ENCODE measurements around the gene SEMA5B.

SEMA5B gene

DNA sequence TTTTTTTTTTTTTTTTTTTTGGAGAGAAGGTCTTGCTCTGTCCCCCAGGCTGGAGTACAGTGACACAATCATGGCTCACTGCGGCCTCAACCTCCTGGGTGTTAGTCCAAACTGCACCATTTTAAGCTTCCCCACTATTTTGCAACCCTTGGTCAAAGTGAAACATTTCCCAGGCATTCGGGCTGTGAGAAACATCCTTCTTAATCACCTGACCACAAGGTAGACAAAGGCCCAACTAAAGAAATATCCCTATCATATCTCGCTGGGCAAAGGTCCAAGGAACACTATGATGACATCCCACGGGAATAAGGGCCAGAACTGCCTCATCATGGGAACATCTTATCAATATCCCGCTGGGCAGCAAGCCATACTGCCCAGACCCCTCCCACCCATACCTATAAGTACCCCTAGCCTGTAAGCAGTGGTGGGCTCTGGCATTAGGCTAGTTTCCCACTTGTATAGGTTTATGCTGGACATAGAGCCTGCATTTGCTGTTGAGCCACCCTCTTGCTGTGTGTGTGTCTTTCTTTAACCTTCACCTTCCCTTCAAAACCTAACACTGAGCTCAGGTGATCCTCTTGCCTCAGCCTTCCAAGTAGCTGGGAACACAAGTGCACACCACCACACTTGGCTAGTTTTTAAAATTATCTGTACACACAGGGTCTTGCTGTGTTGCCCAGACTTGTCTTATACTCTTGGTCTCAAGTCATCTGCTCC is 95.2 kb downstream of the SEMA5B start:
- TF ChIP-seq POLR2AphosphoS5 (IDR thresholded peaks at IDR 0.05; ENCODE audit: low read depth, low read length) (no peak), TAF1 (IDR thresholded peaks at IDR 0.05; ENCODE audit: borderline replicate concordance, insufficient read depth, low read length) (no peak), FOXP2 (optimal IDR thresholded peaks at IDR 0.05; ENCODE audit: borderline replicate concordance, extremely low read depth, extremely low read length, insufficient read depth) (no peak), SIN3A (IDR thresholded peaks at IDR 0.05; ENCODE audit: borderline replicate concordance, insufficient read depth, low read length) (no peak)
- TF ChIP-seq, protein P1, sequence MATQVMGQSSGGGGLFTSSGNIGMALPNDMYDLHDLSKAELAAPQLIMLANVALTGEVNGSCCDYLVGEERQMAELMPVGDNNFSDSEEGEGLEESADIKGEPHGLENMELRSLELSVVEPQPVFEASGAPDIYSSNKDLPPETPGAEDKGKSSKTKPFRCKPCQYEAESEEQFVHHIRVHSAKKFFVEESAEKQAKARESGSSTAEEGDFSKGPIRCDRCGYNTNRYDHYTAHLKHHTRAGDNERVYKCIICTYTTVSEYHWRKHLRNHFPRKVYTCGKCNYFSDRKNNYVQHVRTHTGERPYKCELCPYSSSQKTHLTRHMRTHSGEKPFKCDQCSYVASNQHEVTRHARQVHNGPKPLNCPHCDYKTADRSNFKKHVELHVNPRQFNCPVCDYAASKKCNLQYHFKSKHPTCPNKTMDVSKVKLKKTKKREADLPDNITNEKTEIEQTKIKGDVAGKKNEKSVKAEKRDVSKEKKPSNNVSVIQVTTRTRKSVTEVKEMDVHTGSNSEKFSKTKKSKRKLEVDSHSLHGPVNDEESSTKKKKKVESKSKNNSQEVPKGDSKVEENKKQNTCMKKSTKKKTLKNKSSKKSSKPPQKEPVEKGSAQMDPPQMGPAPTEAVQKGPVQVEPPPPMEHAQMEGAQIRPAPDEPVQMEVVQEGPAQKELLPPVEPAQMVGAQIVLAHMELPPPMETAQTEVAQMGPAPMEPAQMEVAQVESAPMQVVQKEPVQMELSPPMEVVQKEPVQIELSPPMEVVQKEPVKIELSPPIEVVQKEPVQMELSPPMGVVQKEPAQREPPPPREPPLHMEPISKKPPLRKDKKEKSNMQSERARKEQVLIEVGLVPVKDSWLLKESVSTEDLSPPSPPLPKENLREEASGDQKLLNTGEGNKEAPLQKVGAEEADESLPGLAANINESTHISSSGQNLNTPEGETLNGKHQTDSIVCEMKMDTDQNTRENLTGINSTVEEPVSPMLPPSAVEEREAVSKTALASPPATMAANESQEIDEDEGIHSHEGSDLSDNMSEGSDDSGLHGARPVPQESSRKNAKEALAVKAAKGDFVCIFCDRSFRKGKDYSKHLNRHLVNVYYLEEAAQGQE (IDR thresholded peaks at IDR 0.05; ENCODE audit: insufficient read depth in 1 of 2, low read depth in 2 of 2, low read length in 2 of 2) = no peak

DNA sequence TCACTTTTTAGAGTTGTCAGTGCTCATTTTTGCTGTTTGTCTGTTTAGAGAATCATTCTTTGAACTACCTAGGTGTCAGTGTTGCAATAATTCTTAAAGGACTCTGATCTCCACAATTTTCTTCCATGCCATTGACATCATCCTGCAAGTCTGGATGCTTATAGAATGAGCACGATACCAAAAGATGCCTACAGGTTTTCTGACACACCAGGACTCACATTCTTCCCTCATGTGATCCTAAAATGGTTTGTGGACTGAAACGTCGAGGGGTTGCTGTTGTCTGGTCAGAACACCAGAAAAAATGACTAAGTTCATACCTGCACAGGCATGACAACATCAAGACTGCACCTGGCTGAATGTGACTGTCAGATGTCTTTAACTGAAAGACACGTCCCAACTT is 95.9 kb downstream of the SEMA5B start:
- TF ChIP-seq FOXP2 (optimal IDR thresholded peaks at IDR 0.05; ENCODE audit: borderline replicate concordance, extremely low read depth, extremely low read length, insufficient read depth) = no peak
- TF ChIP-seq SIN3A (IDR thresholded peaks at IDR 0.05; ENCODE audit: borderline replicate concordance, insufficient read depth, low read length) = no peak
- no peak for TF ChIP-seq TAF1 (IDR thresholded peaks at IDR 0.05; ENCODE audit: borderline replicate concordance, insufficient read depth, low read length)
- TF ChIP-seq, protein P1 (IDR thresholded peaks at IDR 0.05; ENCODE audit: insufficient read depth in 1 of 2, low read depth in 2 of 2, low read length in 2 of 2) = no peak
- no peak for TF ChIP-seq POLR2AphosphoS5 (IDR thresholded peaks at IDR 0.05; ENCODE audit: low read depth, low read length)

DNA sequence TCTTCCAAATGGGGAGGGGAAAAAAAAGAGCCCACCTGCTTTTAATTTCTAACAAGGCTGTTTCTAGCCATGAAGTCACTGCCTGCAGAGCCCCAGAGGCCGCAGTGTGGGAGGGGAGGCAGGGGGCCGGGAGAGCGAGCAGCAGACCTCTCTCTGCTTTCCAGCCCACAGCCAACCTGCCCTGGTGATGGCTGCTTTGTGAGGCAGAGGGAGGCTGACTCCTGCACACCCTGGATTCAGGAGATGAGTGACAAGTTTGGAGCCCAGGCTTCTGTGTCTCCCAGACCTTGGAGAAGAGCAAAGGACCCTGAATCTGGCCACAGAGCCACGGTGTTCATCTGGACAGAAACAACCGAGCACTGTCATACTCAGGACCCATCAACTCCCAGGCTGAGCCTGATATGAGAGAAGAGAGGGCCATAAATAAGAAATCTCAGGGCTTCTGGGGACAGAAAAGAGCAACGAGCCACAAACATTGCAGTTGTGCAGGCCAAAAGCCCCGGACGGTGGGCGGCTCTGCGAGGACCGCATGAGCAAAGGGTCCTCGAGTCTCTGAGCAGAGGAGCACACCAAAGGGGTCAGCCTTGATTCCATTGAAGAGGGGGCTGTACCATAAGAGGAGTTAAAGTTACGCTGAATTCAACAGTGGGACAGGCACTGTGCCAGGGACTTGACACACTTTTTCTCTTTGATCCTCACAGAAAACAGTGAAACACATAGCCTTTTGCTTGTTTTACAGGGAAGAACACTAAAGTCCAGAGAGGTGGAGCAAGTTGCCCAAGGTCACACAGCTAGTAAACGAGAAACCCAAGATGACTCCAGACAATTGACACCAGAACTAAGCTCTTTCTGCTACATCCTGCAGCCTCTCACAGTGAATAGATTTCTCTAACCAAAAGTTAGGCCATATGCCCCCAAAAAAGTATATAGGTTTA is 97.2 kb downstream of the SEMA5B start:
- TF ChIP-seq FOXP2 (optimal IDR thresholded peaks at IDR 0.05; ENCODE audit: borderline replicate concordance, extremely low read depth, extremely low read length, insufficient read depth) = no peak
- TF ChIP-seq SIN3A (IDR thresholded peaks at IDR 0.05; ENCODE audit: borderline replicate concordance, insufficient read depth, low read length) = no peak
- TF ChIP-seq TAF1 (IDR thresholded peaks at IDR 0.05; ENCODE audit: borderline replicate concordance, insufficient read depth, low read length) = no peak
- TF ChIP-seq POLR2AphosphoS5 (IDR thresholded peaks at IDR 0.05; ENCODE audit: low read depth, low read length) = no peak
- TF ChIP-seq, protein P1 (IDR thresholded peaks at IDR 0.05; ENCODE audit: insufficient read depth in 1 of 2, low read depth in 2 of 2, low read length in 2 of 2) = no peak

DNA sequence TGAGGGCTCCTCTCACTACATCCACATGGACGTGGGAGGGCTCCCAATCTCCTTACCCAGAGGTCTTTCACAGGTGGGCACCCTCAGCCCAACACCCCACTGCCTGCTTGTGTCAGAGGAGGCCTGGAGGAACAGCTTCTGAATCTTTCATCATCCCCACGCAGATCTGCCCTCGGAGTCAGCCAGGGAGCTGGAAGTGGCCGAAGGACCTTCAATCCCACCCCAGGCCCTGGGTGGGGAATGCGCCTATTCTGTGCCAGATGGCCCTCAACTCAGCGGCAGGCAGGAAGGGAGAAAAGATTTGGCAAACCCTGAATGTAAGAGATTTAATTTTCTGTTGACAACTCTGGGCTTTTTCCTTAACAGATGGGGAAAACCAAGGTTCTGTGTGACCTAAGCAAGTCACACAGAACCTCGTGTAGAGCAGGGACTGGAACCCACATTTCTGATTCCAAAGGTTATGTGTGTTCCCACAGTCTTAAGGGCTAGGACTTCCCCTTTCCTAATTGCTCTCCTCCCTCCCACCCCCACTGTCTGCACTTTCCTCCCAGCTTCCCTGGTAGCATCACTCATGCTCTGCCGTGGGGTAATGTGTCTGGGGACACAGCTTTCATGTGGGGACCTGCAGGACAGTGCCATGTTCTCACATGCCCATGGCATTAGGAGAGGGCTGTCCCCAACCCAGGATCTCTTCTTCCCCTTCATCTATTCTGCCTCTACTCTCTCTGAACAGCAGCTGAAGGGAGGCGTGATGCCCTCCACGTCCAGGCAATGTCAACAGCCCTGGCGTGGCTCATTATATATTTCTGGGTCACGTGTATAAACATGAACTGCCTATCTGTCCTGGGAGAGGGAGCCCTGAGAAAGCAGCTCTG is 98.1 kb downstream of the SEMA5B start:
- TF ChIP-seq, protein P1 (IDR thresholded peaks at IDR 0.05; ENCODE audit: insufficient read depth in 1 of 2, low read depth in 2 of 2, low read length in 2 of 2) = no peak
- TF ChIP-seq FOXP2 (optimal IDR thresholded peaks at IDR 0.05; ENCODE audit: borderline replicate concordance, extremely low read depth, extremely low read length, insufficient read depth) (no peak), SIN3A (IDR thresholded peaks at IDR 0.05; ENCODE audit: borderline replicate concordance, insufficient read depth, low read length) (no peak), POLR2AphosphoS5 (IDR thresholded peaks at IDR 0.05; ENCODE audit: low read depth, low read length) (no peak), TAF1 (IDR thresholded peaks at IDR 0.05; ENCODE audit: borderline replicate concordance, insufficient read depth, low read length) (no peak)

Data from PFSK-1 (cell line).